Hippocampal formation (tissue), 2 donors: ENCODE data around the gene ADRA2B.
"Not testable (repeated sequence)": the region's sequence is repeated elsewhere in the genome, so short reads cannot be mapped to it uniquely, and the experiment has no call there.

Experiments
- DNase-seq, 2 donors: peaks; one replicate each; lab custom pipeline; 2025; lab: John Stamatoyannopoulos, UW

ADRA2B gene

GRCh38 chr2:96116424-96116878 is at the start of gene ADRA2B:
Gene ADRA2B (minus strand): TSS chr2:96116571. CDS start chr2:96116149, 422 bp downstream.
- DNase-seq: peak in 1 of 2 donors; percentile 5

GRCh38 chr2:96164459-96165184 is 48.3 kb upstream of the ADRA2B start:
- DNase-seq: peak; percentile 63 to 85

GRCh38 chr2:96163768-96164429 is 47.5 kb upstream of the ADRA2B start:
- DNase-seq: peak in 1 of 2 donors; percentile 50

GRCh38 chr2:96163415-96163767 is 47.0 kb upstream of the ADRA2B start:
- no peak for DNase-seq

- DNase-seq: no peak
Observed at GRCh38 chr2:96161898-96162297, 45.5 kb upstream of the ADRA2B start.

GRCh38 chr2:96160366-96160765 is 44.0 kb upstream of the ADRA2B start:
- DNase-seq: not testable (repeated sequence)

- no peak for DNase-seq
Observed at GRCh38 chr2:96159084-96159830, 42.9 kb upstream of the ADRA2B start.

GRCh38 chr2:96158554-96158940 is 42.2 kb upstream of the ADRA2B start:
- no peak for DNase-seq

- DNase-seq: no peak
Observed at GRCh38 chr2:96157649-96158553, 41.5 kb upstream of the ADRA2B start.

- no peak for DNase-seq
Observed at GRCh38 chr2:96156926-96157648, 40.7 kb upstream of the ADRA2B start.

- no peak for DNase-seq
Observed at GRCh38 chr2:96156011-96156820, 39.8 kb upstream of the ADRA2B start.

- DNase-seq: no peak
Observed at GRCh38 chr2:96154506-96155380, 38.4 kb upstream of the ADRA2B start.

- no peak for DNase-seq
Observed at GRCh38 chr2:96153991-96154431, 37.6 kb upstream of the ADRA2B start.

- no peak for DNase-seq
Observed at GRCh38 chr2:96153291-96153713, 36.9 kb upstream of the ADRA2B start.

- no peak for DNase-seq
Observed at GRCh38 chr2:96152304-96153161, 36.2 kb upstream of the ADRA2B start.

GRCh38 chr2:96151595-96152303 is 35.4 kb upstream of the ADRA2B start:
- DNase-seq: no peak
